GM19239 (cell line): ENCODE measurements around the gene IFT88.

Source experiments
- DNase-seq: peaks from one replicate; pipeline ENCODE4 v3.0.0; 2011; ENCODE audit warnings: low spot score; ENCODE audit not compliant: insufficient read length
- FAIRE-seq: peaks from 2 replicates; lab custom pipeline; 2011; peaks lifted over from hg19 to GRCh38; lab: Jason Lieb, UNC

The IFT88 gene

GRCh38 chr13:20709782-20710181 lies 142.8 kb downstream of the IFT88 start:
- no peak for DNase-seq
- FAIRE-seq: no peak

GRCh38 chr13:20711301-20712044 lies 144.5 kb downstream of the IFT88 start:
- no peak for DNase-seq
- no peak for FAIRE-seq

GRCh38 chr13:20713014-20713376 lies 146.0 kb downstream of the IFT88 start:
- FAIRE-seq (peak; percentile 47), DNase-seq (no peak)

- no peak for DNase-seq
- no peak for FAIRE-seq
Observed at GRCh38 chr13:20713751-20714150, 146.8 kb downstream of the IFT88 start.

GRCh38 chr13:20714161-20714560 lies 147.2 kb downstream of the IFT88 start:
- no peak for FAIRE-seq

GRCh38 chr13:20714563-20715329 lies 147.8 kb downstream of the IFT88 start:
- FAIRE-seq (no peak), DNase-seq (no peak)

More at GRCh38 chr13:20714161-20714560, 147.2 kb downstream of the IFT88 start:
- DNase-seq: no peak

GRCh38 chr13:20715330-20715712 lies 148.4 kb downstream of the IFT88 start:
- no peak for DNase-seq
- no peak for FAIRE-seq

GRCh38 chr13:20716951-20717350 lies 150.0 kb downstream of the IFT88 start:
- DNase-seq (no peak), FAIRE-seq (no peak)

GRCh38 chr13:20717581-20718542 lies 150.9 kb downstream of the IFT88 start:
- DNase-seq (no peak), FAIRE-seq (no peak)

GRCh38 chr13:20718958-20719566 lies 152.1 kb downstream of the IFT88 start:
- no peak for FAIRE-seq
- no peak for DNase-seq

GRCh38 chr13:20719783-20720182 lies 152.8 kb downstream of the IFT88 start:
- DNase-seq (no peak), FAIRE-seq (no peak)

GRCh38 chr13:20720499-20720898 lies 153.5 kb downstream of the IFT88 start:
- no peak for FAIRE-seq
- no peak for DNase-seq

- no peak for FAIRE-seq
- no peak for DNase-seq
Observed at GRCh38 chr13:20721058-20721453, 154.1 kb downstream of the IFT88 start.

GRCh38 chr13:20721454-20722357 lies 154.7 kb downstream of the IFT88 start:
- no peak for DNase-seq
- no peak for FAIRE-seq

GRCh38 chr13:20727856-20728255 lies 160.9 kb downstream of the IFT88 start:
- FAIRE-seq: no peak
- no peak for DNase-seq

- DNase-seq (no peak), FAIRE-seq (no peak)
Observed at GRCh38 chr13:20728579-20729311, 161.8 kb downstream of the IFT88 start.

GRCh38 chr13:20729633-20730585 lies 163.0 kb downstream of the IFT88 start:
- FAIRE-seq: no peak

More at GRCh38 chr13:20729633-20730585, 163.0 kb downstream of the IFT88 start:
- DNase-seq: no peak
